OCI-M2 (cell line): ENCODE results near the gene CLSTN2.

Experiments used
- DNase-seq: peaks from one replicate; lab custom pipeline; 2025; ENCODE audit not compliant: unreplicated experiment; lab: John Stamatoyannopoulos, UW

Gene CLSTN2

GRCh38 chr3:140091143-140091542 lies 156.2 kb downstream of the CLSTN2 start:
- no peak for DNase-seq

GRCh38 chr3:140092848-140093536 lies 158.0 kb downstream of the CLSTN2 start:
- DNase-seq, result no peak

- no peak for DNase-seq
These were observed 158.8 kb downstream of the CLSTN2 start for GRCh38 chr3:140093742-140094141.

GRCh38 chr3:140094487-140094886 lies 159.5 kb downstream of the CLSTN2 start:
- DNase-seq, result no peak

DNA sequence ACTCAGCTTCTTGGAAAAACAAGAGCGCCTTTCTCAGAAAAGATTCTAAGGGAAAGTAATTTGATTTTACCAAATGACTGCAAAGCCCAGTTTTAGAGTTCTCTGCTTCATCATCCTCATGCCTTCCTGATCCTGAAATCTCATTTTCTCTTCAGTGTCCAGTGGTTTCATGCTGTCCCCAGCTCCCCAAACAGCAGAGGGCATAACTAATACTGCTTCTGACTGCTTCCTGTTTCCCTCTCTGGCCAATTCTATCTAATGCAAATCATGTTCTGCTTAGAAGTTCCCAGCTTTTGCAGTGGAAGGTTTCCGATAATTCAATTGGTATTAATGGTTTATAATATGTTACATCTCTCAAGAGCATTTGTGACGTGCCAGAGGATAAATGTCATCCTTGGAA lies 161.1 kb downstream of the CLSTN2 start:
- no peak for DNase-seq

- no peak for DNase-seq
These were observed 163.1 kb downstream of the CLSTN2 start for GRCh38 chr3:140097874-140098635.

DNA sequence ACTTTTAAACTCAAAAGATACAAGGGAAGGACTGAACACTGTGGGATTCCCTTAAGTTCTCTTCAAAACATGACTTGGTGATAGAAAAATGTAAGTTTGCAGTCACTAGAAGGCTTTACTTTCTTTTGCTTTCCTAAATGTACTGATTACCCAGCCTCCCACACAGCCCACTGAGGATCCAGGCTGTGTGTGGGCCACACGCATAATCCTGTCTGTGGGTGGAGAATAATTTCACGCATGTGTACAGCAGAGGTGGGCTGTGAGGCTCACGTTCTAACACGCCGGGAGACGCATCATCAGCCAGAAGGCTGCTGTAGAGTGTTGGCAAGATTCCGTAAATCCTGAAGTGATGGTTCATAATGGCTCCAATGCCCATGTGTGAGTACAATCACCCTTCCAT lies 165.5 kb downstream of the CLSTN2 start:
- DNase-seq, result no peak

- DNase-seq, result no peak
These were observed 168.2 kb downstream of the CLSTN2 start for GRCh38 chr3:140103166-140103565.

GRCh38 chr3:140103986-140104645 lies 169.1 kb downstream of the CLSTN2 start:
- DNase-seq, result no peak

GRCh38 chr3:140113996-140114788 lies 179.2 kb downstream of the CLSTN2 start:
- DNase-seq, result no peak

DNA sequence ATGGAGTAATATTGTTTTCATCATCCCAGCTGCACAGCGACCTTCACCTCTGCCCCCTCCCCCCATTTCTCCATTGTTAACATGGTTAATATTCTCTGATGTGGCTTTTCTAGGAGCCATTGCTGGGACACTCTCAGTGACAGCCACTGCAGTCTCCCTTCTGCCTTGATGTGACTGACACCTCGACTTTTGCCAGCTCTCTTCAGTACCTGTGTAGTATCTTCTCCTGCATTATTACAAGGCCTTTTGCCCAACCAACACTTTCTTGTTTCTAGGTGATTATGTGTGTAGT lies 179.8 kb downstream of the CLSTN2 start:
- no peak for DNase-seq

DNA sequence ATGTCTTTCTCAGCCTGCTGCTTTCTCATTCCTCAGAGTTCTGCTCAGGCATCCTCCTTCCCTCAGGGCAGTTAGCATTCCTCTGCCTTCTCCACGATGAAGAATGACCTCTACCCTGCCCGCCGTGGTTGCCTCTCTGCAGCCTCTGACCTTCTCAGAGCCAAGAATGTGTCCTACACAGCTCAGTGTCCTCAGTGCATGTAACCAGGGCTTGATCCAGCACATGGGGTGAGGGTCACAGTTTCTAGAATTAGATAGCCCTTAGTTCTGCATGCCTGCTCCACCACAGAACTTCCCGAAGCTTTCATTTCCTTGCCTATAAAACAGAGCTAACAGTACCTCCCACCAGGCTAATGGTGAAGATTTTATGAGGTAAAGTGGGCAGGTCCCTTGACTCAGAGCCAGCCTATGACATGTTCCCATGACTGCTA lies 182.1 kb downstream of the CLSTN2 start:
- no peak for DNase-seq

GRCh38 chr3:140122183-140122582 lies 187.2 kb downstream of the CLSTN2 start:
- no peak for DNase-seq

- DNase-seq, result no peak
These were observed 193.2 kb downstream of the CLSTN2 start for GRCh38 chr3:140128217-140128616.

- DNase-seq, result no peak
These were observed 193.6 kb downstream of the CLSTN2 start for GRCh38 chr3:140128631-140129030.

GRCh38 chr3:140129768-140130284 lies 194.8 kb downstream of the CLSTN2 start:
- DNase-seq, result no peak

DNA sequence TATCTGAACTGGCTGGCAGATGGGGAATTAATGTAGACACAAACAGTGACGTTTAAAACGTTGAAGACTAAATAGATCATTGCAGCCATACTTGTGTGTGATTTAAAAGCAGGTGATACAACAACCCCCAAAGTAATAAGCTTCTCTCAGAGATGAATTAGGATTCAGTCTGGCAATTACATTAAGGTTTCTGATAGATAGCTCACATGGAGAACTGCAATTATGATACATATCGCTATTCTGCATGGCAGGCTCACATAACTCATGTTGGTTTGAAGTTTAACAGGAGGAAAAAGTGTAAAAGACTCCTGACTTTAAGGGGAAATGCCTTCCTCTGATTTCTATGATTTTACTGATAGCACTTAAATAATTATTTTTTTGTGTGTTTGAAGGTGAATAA lies 196.9 kb downstream of the CLSTN2 start:
- no peak for DNase-seq

DNA sequence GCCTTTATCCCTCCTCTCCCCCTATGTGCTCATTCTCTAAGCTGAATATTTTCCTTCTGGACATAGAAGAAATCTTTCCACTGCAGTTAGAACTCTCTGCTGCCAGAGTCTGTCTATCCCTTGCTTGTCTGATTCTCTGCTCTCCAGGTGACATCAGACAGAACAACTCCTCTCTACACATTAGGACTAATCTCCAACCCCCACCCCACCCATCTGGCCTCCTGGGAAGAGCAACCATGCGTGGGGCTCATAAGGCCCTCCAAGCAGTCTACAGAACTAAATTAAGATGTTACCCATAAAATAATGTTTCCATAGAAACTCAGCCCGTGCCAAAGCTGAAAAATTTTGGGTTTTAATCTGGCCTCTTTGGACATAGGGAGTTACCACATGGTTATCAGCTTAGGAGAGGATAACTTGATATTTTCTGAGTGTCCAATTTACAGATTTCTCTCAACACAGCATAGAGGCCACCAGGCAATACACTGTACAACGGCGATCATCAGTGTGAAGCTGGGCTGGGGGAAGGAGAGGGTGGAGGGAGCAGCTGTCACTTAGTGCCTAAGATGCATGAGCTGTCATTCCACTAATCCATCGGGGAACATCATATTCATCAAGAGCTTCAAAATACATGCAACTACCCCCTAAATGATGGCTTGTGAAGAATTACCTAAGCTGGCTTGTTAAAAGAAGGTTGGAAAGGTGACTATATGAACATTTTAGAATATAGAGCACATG lies 199.4 kb downstream of the CLSTN2 start:
- DNase-seq, result no peak

DNA sequence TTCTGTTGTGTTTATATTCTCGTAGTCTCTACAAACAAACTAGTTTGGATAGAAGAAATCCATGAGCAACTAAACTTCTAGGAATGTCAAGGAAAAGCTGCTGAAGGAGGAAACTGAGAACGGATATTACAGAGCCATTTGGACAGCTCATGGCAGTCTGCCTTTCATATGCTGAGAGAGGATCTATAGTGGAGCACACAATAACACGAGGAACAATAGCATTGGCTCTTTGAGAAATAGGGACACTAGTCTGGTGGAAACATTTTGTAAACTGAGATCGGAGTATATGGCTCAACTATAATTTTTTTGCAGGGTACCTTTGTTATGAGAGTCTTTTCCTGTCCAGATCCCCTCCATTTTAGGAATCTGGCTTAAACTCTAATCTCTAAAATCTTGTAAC lies 200.5 kb downstream of the CLSTN2 start:
- DNase-seq, result no peak

DNA sequence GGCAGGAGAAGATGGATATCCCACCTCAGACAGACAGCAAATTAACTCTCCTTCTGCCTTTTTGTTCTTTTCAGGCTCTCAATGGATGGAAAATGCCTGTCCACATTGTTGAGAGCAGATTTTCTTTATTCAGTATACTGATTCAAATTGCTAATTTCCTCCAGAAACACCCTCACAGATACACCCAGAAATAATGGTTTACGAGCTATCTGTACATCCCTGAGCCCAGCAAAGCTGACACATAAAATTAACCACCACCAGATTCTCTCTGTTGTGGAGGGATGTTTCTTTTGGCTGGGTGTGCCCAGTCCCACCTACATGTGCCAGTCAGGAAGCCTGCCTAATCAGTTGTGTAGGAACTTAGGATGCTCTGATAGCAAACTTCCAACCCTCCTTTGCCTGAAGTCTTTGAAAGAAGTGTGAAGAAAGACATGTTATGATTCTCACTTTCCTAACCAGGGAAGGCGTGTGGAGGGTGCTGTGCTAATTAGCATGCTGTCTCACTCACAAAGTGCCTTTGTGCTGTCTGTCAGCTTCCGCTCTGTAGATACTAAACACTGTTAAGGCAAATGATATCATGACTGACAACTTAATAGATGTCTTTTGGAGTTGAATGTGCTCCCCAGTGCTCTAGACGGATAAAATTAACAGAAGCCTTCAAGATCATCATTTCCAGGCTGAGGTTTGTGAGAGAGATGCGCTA lies 208.5 kb downstream of the CLSTN2 start:
- no peak for DNase-seq
